GM21717 (cell line): Measurements from ENCODE around the gene GALNT9.

Source experiments
- ATAC-seq: cut with Tn5 transposase; IDR thresholded peaks from one replicate; pipeline ENCODE4 v1.9.1; 2021; ENCODE audit warnings: mild to moderate bottlenecking, moderate library complexity; ENCODE audit not compliant: unreplicated experiment

The GALNT9 gene

DNA sequence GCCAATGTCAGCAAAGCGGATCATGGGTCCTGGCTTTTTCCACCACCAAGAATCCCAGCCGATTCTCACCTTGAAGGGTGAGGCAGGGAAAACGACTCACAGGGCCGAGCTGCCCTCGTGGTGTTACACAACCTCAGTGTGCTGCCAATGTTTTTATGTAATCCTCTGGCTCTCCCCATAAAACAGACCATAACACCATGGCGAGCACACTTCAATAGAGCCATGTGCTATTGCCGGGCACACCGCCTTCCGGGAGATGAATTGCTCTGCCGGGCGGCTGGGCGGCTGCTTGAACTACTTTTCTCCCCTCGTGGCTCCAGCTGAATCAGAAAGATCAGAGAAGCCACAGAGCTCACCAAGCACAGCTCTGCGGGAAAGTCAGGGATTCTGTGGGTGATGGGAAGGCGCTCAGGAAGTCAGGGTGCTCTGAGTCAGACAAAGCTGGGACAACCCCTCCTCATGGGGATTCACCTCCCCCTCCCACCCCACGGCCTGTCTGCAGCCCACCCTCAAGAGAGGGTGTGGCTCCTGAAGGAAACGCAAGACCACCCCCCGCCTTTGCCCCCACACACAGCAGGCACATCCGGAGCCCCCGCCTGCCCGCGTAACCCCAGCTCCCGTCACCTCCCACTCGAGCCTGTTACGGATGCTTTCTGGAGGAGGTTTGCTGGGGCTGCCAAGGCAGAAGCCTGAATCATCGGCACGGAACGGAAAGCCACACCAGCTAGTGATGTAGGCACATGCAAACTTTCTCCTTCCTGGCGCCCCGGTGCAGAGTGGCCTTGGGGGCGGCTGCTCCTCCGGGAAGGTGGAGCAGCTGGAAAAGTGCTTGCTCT, 1.8 kb downstream of the GALNT9 start:
- no peak for ATAC-seq

DNA sequence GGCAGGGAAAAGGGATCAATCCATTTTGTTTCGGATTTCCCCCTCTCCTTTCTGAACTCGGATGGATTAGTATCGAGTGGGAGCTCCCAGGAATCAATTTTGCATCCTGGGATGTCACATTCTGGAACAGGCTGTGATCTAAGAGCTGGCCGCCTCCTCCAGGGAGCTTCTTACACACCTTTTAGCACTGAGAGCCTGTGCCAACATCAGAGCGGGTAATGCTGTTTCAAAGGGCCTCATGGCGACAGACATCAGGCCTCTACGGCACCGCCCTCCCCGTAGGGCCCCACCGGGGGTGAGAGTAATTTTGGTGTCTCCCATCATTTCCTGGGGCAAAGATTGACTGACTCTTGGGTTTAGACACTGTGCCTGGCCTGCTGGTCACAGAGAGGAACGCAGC, 2.7 kb downstream of the GALNT9 start:
- no peak for ATAC-seq

DNA sequence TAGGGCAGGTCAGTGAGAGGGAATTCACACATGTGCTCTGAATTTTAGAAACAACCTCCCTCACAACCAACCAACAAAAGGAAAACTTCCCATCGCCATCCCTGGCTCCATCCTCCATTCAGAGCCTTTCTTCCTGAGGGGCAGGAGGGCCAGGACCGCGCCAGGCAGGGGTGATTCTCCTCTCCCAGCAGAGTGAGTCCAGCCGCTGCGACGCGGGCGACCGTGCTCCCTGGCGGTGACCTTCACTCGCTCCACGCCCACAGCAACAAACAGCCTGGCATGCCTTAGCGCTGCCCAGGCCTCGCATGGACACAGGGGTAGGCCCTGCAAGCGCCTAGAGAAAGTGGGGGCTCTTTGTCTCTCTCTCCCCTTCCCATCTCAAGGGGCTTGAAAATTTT, 3.7 kb downstream of the GALNT9 start:
- ATAC-seq, result no peak

DNA sequence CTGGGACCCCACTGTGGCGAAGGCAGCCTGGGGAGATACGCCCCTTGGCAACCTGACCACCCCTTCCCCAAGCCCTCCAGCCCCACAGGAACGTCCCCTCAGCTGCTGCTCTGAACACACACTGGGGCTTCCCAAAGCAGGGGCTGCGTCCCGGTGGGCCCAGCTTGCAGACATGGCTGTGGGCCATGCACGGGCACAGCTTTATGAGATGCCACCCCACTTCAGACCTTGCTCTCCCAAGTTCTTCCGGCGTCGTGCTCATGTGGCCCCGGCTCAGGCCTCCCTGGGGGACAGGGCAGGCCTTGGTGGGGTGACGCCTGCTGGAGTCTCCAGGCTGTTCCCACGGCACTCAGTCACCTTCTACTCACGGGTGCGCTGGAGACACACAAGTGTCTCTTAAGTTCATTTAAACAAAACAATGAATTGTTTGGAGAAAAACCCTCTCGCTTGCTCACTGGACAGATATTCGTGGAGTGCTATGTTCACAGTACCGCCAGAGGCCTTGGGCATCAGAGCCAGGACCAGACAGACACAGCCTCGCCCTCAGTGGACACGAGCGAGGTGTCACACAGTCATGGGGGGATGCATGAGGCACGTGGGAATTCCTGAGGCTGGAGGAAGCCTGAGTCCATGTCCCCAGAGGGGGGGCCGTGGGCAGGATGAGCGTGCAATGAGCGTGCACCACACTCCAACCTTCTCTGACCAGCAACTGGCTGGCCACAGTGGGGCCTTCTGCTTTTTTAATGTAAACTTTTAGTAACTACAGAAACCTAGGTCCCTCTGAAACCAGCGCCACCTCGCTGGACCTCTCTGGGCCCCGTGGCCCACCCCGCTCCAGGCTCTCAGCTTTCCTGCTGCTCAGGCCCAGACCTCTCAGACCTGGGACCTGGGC, 4.3 kb downstream of the GALNT9 start:
- no peak for ATAC-seq

DNA sequence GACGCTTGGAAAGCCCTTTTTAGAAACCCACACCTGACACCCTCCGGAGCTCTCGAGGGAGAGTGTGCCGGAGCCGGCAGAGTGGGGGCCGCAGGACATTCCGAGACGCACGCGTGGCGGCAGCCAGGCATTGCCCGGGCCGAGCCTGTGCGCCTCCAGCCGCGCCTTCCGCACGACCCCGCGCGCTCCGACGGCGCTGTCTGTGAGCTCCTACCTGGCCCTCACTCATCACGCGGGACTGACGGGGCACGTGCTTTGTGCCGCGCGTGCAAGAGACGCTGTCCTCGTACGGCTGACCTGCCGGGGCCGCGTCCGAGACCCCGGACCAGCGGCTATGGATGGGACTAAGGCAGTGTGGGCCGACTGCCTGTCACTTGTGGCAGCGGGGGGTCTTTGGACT, 5.2 kb downstream of the GALNT9 start:
- no peak for ATAC-seq

DNA sequence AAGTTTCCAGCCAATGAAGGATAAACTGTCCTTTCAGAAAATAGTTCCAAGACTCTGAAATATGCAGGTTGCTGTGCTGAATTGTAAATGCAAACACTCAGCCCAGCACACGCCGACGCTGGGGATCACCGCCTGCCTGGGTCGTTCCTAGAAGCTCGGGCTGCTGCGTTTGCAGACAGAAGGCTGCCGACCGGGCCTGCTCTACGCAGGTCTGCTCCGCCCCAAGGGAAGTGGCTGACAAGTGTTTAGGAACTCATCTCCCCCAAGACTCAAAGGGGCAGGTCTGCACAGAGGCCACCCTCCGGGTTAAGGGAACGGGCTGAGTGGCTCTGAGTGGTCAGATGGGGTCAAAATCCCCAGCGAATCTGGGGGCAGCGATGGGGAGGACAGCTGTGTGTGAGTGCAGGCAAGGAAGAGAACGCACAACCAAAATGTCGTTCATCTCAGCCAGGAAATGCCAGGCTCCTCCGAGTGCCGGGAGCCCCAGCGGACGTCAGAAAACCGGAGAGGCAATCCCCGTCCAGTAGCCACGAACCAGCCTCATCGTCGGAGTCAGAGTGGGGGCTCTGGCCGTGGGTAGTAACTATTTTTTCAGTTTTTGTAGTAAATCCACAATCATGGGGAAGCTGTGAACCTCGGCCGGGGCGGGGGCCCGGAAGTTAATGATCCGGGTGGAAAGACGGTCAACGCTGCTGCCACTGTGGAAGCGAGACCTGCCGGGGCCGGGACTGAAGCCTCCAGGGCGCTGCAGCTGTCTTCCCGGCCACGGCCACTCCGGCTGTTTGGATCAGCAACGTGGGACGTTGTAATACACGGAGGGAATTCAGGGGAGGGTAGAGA, 6.0 kb downstream of the GALNT9 start:
- no peak for ATAC-seq

DNA sequence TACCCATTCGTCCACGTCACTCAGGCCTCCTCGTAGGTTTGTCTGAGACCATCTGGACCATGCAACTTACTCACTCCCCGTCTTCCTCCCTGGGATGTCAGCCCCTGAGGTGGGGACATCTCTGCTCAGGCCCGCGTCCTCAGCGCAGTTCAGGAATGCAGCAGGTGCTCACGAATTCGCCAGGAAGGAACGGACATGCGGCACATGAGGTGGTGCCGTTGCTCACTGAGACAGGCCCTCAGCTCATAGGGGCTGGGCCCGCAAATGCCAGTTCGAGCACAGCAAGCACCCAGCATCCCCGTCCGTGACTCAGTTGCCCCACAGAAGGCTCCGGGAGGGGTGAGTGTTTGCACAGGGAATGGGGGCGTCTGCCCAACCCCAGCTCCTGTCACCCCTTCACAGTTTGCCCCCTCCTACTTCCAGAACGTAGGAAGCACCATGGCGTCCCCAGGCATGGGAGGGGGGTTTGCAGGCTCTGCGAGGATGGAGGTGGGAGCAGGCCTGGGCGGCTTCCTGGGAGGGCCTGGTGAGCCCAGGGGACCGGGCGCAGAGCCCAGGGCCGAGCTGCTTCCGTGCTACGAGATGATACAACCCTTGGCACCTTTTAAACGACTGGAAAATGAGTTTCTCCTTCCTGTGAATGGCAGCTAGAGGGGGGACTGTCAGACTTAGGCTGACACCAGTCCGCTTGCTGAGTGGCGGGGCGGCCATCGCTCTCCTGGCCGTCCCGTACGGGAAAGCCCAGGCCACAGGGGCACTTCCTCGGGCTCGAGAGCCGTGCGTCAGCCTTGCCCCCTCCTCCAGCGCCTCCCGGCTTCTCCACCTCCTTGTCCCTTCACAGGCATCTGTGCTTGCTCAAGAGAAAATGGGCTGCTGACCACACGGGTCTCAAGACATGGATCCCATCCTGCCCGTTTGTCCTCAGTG, 6.9 kb downstream of the GALNT9 start:
- no peak for ATAC-seq

DNA sequence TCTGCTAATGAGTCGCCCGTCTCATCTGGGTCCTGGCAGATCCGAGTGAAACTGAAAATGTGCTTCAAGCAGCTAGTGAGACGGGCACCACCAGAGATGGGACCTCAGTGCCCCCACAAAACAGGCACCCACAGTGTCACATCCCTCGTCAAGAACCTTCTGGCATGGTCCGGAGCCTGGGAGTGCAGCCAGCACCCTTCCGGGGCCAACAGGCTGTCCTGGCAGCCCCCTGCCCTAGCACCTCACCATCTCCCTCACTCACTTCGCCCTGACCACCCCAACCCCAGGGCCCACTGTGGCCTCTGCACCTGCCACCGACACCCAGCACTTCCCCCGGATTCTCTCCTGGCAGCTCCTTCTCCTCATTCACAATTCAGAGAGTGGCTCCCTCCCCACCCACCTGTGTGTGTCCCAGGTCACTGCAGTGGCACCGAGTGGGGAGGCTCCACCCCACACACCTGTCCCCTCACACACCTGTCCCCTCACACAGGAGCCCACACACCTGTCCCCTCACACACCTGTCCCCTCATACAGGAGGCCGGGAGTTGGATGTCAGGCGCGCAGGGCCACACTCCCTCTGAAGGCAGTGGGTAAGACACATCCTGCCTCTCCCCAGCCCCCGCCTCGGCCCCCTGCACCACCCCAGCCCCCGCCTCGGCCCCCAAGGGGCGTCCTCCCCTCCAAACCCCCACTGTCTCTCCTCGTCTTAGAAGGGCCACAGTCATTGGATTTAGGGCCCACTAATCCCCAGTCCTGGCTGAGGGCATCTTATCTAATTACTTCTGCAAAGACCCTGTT, 7.9 kb downstream of the GALNT9 start:
- ATAC-seq, result no peak

DNA sequence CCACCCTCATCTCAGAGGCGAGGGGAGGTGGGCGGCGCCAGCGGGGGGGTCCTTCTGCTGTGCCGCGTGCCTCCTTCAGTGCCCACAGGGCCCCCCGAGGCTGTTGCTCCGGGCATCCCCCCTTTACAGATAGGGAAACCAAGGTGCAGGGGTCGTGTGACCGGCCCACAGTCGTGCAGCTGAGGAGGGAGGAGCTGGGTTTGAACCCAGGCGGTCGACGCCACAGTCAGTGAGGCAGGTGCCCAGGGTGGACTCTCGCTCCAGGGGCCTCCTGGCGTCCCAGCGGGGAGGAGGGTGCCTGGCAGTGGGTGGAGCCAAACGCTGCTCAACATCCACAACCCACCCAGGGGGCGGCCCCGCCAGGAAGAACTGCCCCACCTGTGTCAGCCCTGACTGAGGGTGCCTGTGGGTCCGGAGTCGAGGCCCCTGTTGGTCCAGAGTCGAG, 8.6 kb downstream of the GALNT9 start:
- ATAC-seq, result no peak

DNA sequence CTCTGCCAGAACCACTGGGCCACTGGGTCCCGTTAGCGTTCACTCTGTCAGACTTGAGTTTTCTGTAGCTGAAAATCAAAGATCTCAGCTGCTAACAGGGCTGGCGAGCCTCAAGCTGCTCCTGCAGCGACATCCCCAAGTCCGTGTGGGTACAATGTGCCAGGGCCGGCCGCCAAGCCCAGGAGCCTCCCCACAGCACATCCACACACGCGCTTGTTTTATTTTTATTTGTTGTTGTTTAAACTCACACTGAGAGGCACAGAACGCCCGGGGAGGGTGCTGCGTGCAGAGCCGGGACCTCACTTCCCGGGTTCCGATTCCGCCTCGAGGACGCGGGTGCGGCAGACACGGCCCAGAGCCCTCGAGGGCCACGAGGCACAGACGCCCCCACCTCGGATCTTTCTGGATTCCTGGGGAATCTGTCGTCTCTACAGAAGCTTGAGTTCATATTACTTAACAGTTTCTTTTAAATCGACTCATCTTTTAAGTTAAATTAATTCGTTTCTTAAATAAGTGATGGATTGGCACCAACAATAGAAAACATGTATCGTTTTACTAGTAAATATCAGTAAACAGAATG, 9.3 kb downstream of the GALNT9 start:
- no peak for ATAC-seq

DNA sequence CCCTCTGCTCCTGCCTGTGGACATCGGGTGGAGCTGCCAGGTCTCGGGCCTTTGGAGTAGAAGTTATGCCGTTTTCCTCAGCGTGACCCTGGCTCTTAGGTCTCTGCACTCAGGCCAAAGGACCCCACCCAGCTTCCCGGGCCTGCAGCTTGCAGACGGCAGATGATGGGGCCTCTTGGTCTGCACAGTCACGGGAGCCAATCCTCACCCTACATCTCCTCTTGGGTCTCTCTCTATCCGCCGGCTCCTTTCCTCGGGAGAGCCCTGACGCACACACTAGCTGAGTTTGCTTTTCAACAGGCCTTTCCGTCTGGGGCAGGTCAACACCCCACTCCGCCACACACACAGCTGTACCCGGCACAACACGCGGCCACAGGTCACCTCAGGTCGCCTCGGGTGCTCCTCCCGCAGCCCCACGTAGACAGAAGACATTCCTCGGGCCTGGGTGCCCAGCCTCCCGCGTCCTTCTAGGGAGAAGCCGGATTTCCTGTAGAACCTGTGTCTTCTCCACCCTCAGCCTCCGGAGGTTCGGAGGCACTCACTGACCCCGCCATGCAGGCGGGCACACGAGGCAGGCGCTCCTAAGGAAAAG, 9.9 kb downstream of the GALNT9 start:
- no peak for ATAC-seq

DNA sequence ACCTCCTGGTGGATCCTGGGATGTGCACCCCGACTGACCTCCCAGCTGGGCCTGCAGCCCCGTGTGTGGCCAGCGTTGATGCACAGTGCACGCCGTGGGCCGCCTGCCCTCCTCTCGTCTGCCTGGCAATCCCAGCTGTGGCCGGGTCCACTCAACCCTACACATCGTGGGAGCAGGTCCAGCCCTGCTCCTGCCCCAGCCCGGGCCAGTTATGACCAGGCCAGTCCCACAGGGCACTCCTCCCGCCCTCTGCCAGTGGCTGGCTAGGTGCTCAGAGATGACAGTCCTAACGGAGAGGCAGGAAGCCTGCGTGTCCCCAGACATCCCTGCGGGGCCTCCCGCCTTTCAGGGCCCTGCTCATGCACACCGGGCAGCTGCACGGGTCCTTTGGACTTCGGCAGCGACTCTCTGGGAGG, 10.8 kb downstream of the GALNT9 start:
- ATAC-seq, result no peak

DNA sequence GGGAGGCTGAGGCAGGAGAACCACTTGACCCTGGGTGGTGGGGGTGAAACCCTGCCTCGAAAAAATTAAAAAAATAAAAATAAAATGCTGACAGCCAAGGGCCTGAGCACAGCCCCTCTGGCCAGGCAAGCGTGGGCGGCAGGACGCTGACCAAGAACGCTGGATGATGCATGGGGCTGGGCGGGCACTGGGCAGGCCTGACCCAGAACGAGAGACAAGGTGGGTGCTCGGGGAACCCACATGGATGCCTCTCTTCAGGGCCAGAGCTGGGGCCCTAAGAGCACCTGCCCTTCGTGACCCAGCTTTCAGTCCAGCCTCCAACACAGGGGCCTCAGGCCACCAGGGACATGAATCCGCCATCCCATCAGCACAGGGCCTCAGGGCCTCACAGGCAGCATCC, 11.3 kb downstream of the GALNT9 start:
- no peak for ATAC-seq

DNA sequence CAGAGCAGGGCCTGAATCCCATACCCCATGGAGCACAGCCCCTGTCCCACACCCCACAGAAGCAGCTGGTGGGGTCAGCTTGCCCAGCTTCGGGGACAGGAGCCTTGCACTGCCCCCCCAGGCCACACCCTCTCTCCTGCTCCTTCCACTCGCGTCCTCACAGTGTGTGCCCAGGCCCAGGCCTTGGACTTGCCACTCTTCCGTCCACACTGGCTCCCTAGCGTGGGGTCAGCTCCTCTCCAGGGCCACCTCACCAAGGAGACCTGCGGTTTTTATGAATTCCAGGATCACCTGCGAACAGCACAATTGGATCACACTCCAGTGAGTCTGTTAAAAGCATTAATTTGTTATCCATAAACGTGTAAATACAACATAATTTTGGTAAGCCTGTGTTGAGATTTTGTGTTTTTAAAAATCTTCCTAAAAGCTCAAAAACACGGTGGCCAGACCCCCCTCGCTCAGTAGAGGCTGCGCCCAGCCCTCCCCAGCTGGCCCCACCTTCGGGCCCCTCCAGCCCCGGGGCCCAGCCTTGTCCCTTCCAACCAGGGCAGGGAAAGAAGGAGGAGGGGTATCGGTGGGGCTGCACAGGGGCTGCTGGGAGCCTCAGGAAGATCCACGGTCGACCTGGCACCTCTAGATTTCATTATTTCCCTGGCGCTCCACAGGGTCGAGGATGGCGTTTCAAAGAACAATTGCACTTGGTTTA, 12.0 kb downstream of the GALNT9 start:
- no peak for ATAC-seq

DNA sequence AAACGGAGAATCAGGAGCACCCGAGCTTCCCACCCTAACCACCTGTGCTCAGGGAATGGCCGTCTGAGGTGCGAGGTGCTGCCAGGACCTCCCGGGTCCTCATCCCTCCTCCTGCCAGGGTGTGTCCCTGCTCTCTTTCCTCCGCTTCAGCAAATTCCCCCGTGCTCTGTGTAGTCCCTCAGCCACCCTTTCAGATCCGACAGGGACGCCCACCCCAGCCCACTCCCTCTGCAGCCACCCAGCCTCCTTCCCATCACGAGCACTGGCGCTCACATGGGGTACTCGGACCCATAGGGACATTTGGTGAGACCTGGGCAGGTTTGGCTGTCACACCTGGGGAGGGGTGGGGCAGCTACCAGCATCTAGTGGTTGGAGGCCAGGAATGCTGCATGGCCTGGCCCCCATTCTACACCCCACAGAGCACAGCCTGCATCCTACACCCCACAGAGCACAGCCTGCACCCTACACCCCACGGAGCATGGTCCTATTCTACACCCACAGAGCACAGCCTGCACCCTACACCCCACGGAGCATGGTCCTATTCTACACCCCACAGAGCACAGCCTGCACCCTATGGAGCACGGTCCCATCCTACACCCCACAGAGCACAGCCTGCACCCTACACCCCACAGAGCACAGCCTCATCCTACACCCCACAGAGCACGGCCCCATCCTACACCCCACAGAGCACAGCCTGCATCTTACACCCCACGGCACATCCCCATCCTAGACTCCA, 12.7 kb downstream of the GALNT9 start:
- no peak for ATAC-seq

DNA sequence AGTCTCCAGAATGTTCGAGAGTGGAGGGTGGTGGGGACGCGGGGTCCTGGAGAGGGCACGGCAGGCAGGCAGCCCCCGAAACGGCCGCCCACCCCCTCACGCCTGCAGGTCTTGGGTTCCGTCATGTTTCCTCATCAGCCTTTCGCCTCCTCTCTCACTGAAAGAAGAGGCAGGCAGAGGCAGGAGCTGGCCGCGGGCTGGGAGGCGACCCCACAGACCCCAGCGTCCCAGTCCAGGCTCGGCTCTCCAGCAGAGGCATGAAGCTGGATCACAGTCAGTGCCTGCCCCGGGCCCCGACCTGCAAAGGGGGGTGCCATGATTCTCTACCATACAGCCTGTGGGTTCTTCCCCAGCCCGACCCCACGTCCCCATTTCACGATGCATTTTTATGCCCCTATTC, 13.4 kb downstream of the GALNT9 start:
- no peak for ATAC-seq

DNA sequence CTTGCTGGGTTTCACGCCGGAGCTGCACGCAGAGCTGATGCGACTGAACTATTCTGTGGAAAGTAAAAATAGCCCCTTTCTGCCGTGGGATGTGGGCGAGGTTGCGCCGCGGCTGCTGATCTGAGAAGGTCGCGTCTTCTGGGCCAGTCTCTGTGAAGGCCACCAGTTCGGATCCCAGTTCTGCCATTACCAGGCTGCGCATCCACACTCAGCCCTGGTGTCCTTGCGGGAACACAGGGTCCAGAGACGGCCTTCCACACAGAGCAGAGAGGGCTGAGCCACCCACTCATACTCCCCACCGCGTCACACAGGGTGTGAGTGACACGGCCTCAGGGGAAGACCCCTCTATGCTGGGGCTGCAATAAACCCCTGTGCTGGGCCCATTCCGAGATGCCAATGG, 13.9 kb downstream of the GALNT9 start:
- ATAC-seq, result no peak
